HG02642 (cell line): ENCODE data around the gene FZR1.

Source experiments
- ATAC-seq: cut with Tn5 transposase; IDR thresholded peaks from one replicate; pipeline ENCODE4 v1.9.1; 2021; ENCODE audit warnings: mild to moderate bottlenecking; ENCODE audit not compliant: unreplicated experiment, poor library complexity

FZR1 gene

DNA sequence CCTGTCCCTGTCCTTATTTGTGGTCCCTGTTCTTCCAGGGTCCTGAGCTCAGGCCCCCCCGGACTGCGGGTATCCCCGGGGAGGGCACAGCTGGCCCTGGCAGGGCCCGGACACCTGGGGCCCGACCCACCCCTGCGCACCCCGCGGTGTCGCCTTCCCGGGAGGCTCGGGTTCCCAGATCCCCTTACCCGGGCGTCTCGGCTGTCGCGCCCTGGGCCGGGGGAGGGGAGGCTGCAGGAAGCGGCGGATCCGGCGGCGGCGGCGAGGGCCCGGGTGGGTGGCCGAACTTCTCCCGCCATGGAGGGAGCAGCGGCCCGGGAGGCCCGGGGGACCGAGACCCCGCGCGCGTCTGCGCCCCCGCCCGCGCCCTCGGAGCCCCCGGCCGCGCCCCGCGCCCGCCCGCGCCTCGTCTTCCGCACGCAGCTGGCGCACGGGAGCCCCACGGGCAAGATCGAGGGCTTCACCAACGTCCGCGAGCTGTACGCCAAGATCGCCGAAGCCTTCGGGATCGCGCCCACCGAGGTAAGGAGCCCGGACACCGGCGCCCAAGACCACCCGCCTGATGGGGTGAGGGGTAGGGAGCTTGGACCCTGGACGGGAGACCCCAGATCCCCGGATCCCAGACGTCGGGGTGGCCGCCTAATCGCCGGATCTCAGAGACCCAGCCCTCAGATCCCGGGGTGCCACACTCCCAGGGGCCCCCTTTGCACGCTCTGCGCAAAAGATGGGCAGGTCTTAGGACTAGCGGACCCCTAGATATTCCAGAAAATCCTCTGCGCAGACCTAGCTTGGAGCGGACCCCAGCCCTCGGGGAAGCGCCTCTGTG, 79.4 kb downstream of the FZR1 start, which contains the start of gene GIPC3:
TSS of gene GIPC3 (plus strand) at position 178 of the 826 bp plus-strand sequence. CDS start at position 298, 120 bp downstream.
- no peak for ATAC-seq

GRCh38 chr19:3586127-3586626, 80.1 kb downstream of the FZR1 start:
- no peak for ATAC-seq

DNA sequence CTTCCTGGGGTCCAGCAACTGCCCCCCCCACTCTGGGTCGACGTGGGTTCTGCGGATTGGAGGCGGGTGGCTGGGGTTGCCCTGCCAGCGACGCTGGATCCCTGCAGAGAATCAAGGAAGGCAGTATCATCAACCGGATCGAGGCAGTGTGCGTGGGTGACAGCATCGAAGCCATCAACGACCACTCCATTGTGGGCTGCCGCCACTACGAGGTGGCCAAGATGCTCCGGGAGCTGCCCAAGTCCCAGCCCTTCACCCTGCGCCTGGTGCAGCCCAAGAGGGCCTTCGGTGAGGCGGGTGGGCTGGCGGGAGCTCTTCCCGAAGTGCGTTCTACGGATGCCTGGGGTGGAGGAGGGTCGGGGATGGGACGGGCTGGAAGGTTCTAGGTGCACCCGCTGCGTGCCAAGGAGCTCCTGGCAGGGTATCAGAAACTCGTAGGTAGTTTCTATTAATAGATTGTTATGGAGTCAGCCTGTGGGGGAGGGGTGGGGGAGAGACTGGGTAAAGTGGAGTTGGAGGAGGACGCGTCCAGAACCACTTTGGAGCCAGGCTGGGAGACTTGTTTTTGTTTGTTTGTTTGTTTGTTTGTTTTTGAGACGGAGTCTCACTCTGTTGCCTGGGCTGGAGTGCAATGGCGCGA, 80.7 kb downstream of the FZR1 start:
- no peak for ATAC-seq
